Measurements from ENCODE around the gene ZNF548. TPM values are rescaled to one million over a fixed set of nuclear protein-coding genes. Genes with fewer than 3 reads are reported as not detected.

ZNF548 gene
- total and polyA plus RNA-seq, 8 donors = 2.6 to 48.5 (median 8.9) TPM

GRCh38 chr19:57452307-57452706 lies 62.7 kb downstream of the ZNF548 start:
- TF ChIP-seq POLR2AphosphoS5 (IDR thresholded peaks at IDR 0.05) (no peak), POLR2A (IDR thresholded peaks at IDR 0.05) (no peak), EP300 (IDR thresholded peaks at IDR 0.05) (no peak), CTCF (IDR thresholded peaks at IDR 0.05) (no peak)
- Histone ChIP-seq H3K4me1 (no peaks in the 10 kb centered on the region), H3K9me3 (peaks cover 9 to 92% (median 51%) of the 10 kb centered on the region in 4 donors), H3K27me3 (no peaks in the 10 kb centered on the region), H3K36me3 (peaks cover 0 to 50% (median 2%) of the 10 kb centered on the region in 4 donors), H3K4me3 (no peak overlapping the region), H3K27ac (no peak overlapping the region)
- intact Hi-C loops (cut with DNase I; ENCODE audit: low total_unique reads) = no loop called here
- 89 to 99% (median 95%) methylated on average over 3 of the region's 3 CpGs for WGBS, 5 donors
- DNase-seq = no peak

Other genes starting within 250 kb of the ZNF548 start
- not detected for gene ZIM3, start 244.7 kb upstream of the ZNF548 start, total RNA-seq
- gene ZIM3, start 244.7 kb upstream of the ZNF548 start, polyA plus RNA-seq = not detected
- not detected for gene DUXA, start 222.4 kb upstream of the ZNF548 start, total RNA-seq
- not detected for gene DUXA, start 222.4 kb upstream of the ZNF548 start, polyA plus RNA-seq
- 10 to 100 TPM in 4 of 5 donors, 1 to 10 TPM in 1; 8.2 to 53.0 (median 41.0) TPM for gene ZNF264, start 198.4 kb upstream of the ZNF548 start, total RNA-seq
- gene ZNF264, start 198.4 kb upstream of the ZNF548 start, polyA plus RNA-seq = 10 to 100 TPM in 1 of 3 donors, 1 to 10 TPM in 2; 3.2 to 26.0 (median 4.6) TPM
- gene AURKC, start 158.8 kb upstream of the ZNF548 start, total RNA-seq = 1 to 10 TPM in 1 of 5 donors, under 1 TPM in 1, not detected in 3; 0.72 to 1.3 TPM
- 1 to 10 TPM in 2 of 3 donors, not detected in 1; 1.0 to 1.2 TPM for gene AURKC, start 158.8 kb upstream of the ZNF548 start, polyA plus RNA-seq
- 10 to 100 TPM in 1 of 5 donors, 1 to 10 TPM in 4; 1.2 to 37.6 (median 8.1) TPM for gene ZNF805, start 149.2 kb upstream of the ZNF548 start, total RNA-seq
- gene ZNF805, start 149.2 kb upstream of the ZNF548 start, polyA plus RNA-seq = under 1 TPM; 0.46 to 0.81 (median 0.53) TPM
- gene ZNF460, start 109.4 kb upstream of the ZNF548 start, total RNA-seq = 100 to 1,000 TPM in 1 of 5 donors, 10 to 100 TPM in 4; 46.5 to 140 (median 56.7) TPM
- gene ZNF460, start 109.4 kb upstream of the ZNF548 start, polyA plus RNA-seq = under 1 TPM; 0.25 to 0.75 (median 0.31) TPM
- 10 to 100 TPM in 3 of 5 donors, 1 to 10 TPM in 2; 1.2 to 24.6 (median 14.3) TPM for gene ZNF543, start 69.4 kb upstream of the ZNF548 start, total RNA-seq
- 1 to 10 TPM in 1 of 3 donors, under 1 TPM in 2; 0.56 to 1.1 (median 0.61) TPM for gene ZNF543, start 69.4 kb upstream of the ZNF548 start, polyA plus RNA-seq
- 10 to 100 TPM in 2 of 5 donors, 1 to 10 TPM in 2, not detected in 1; 1.2 to 16.1 (median 8.2) TPM for gene ZNF304, start 38.6 kb upstream of the ZNF548 start, total RNA-seq
- 1 to 10 TPM; 1.2 to 3.4 (median 1.3) TPM for gene ZNF304, start 38.6 kb upstream of the ZNF548 start, polyA plus RNA-seq
- 10 to 100 TPM in 3 of 5 donors, 1 to 10 TPM in 1, not detected in 1; 4.1 to 42.0 (median 17.4) TPM for gene TRAPPC2B, start 26.3 kb upstream of the ZNF548 start, total RNA-seq
- gene TRAPPC2B, start 26.3 kb upstream of the ZNF548 start, polyA plus RNA-seq = 10 to 100 TPM; 11.6 to 23.5 (median 21.9) TPM
- 1 to 10 TPM in 2 of 5 donors, under 1 TPM in 1, not detected in 2; under 0.01 to 3.0 (median 1.7) TPM for gene ZNF547, start 26.3 kb upstream of the ZNF548 start, total RNA-seq
- gene ZNF547, start 26.3 kb upstream of the ZNF548 start, polyA plus RNA-seq = 1 to 10 TPM in 2 of 3 donors, under 1 TPM in 1; 0.50 to 2.4 (median 1.8) TPM
- 100 to 1,000 TPM in 1 of 5 donors, 10 to 100 TPM in 2, 1 to 10 TPM in 2; 2.3 to 138 (median 21.9) TPM for gene ZNF17, start 21.3 kb downstream of the ZNF548 start, total RNA-seq
- gene ZNF17, start 21.3 kb downstream of the ZNF548 start, polyA plus RNA-seq = 1 to 10 TPM; 1.5 to 2.0 (median 1.6) TPM
- gene ZNF749, start 45.5 kb downstream of the ZNF548 start, total RNA-seq = 10 to 100 TPM in 3 of 5 donors, 1 to 10 TPM in 2; 5.3 to 28.1 (median 11.7) TPM
- gene ZNF749, start 45.5 kb downstream of the ZNF548 start, polyA plus RNA-seq = 1 to 10 TPM; 4.6 to 7.9 (median 6.7) TPM
- gene VN1R1, start 67.3 kb downstream of the ZNF548 start, total RNA-seq = 1 to 10 TPM in 2 of 5 donors, not detected in 3; 1.5 to 9.0 TPM
- under 1 TPM in 1 of 3 donors, not detected in 2; 0.33 TPM for gene VN1R1, start 67.3 kb downstream of the ZNF548 start, polyA plus RNA-seq
- gene ZNF772, start 87.7 kb downstream of the ZNF548 start, total RNA-seq = 10 to 100 TPM in 1 of 5 donors, 1 to 10 TPM in 4; 1.4 to 25.9 (median 3.2) TPM
- gene ZNF772, start 87.7 kb downstream of the ZNF548 start, polyA plus RNA-seq = 1 to 10 TPM in 1 of 3 donors, under 1 TPM in 2; 0.37 to 1.1 (median 0.92) TPM
- gene ZNF419, start 97.9 kb downstream of the ZNF548 start, total RNA-seq = 10 to 100 TPM in 3 of 5 donors, 1 to 10 TPM in 1, not detected in 1; 1.3 to 23.9 (median 13.0) TPM
- gene ZNF419, start 97.9 kb downstream of the ZNF548 start, polyA plus RNA-seq = 1 to 10 TPM; 1.4 to 4.6 (median 2.0) TPM
- 1 to 10 TPM in 4 of 5 donors, under 1 TPM in 1; 0.45 to 9.9 (median 1.4) TPM for gene ZNF773, start 110.1 kb downstream of the ZNF548 start, total RNA-seq
- 1 to 10 TPM; 1.3 to 4.6 (median 2.4) TPM for gene ZNF773, start 110.1 kb downstream of the ZNF548 start, polyA plus RNA-seq
- 10 to 100 TPM in 1 of 5 donors, 1 to 10 TPM in 4; 2.3 to 15.2 (median 6.7) TPM for gene ZNF549, start 137.5 kb downstream of the ZNF548 start, total RNA-seq
- gene ZNF549, start 137.5 kb downstream of the ZNF548 start, polyA plus RNA-seq = 1 to 10 TPM; 1.2 to 2.3 (median 2.0) TPM
- gene ZNF550, start 170.0 kb downstream of the ZNF548 start, total RNA-seq = 10 to 100 TPM in 3 of 5 donors, 1 to 10 TPM in 2; 2.8 to 35.0 (median 12.5) TPM
- gene ZNF550, start 170.0 kb downstream of the ZNF548 start, polyA plus RNA-seq = 1 to 10 TPM; 1.1 to 3.0 (median 1.7) TPM
- 10 to 100 TPM in 1 of 5 donors, 1 to 10 TPM in 2, under 1 TPM in 1, not detected in 1; 0.87 to 25.0 (median 3.8) TPM for gene ZNF416, start 189.1 kb downstream of the ZNF548 start, total RNA-seq
- 1 to 10 TPM in 2 of 3 donors, under 1 TPM in 1; 1.00 to 2.7 (median 2.3) TPM for gene ZNF416, start 189.1 kb downstream of the ZNF548 start, polyA plus RNA-seq
- 10 to 100 TPM in 1 of 5 donors, under 1 TPM in 2, not detected in 2; 0.29 to 14.7 (median 0.89) TPM for gene ZIK1, start 194.3 kb downstream of the ZNF548 start, total RNA-seq
- 1 to 10 TPM in 1 of 3 donors, under 1 TPM in 2; 0.62 to 1.3 (median 0.92) TPM for gene ZIK1, start 194.3 kb downstream of the ZNF548 start, polyA plus RNA-seq
- 1 to 10 TPM in 3 of 5 donors, not detected in 2; 1.0 to 6.4 (median 2.3) TPM for gene ZNF530, start 210.0 kb downstream of the ZNF548 start, total RNA-seq
- gene ZNF530, start 210.0 kb downstream of the ZNF548 start, polyA plus RNA-seq = 1 to 10 TPM in 2 of 3 donors, under 1 TPM in 1; 0.81 to 3.8 (median 2.2) TPM
- gene ZNF134, start 224.4 kb downstream of the ZNF548 start, total RNA-seq = 10 to 100 TPM in 4 of 5 donors, 1 to 10 TPM in 1; 6.2 to 21.7 (median 11.6) TPM
- 1 to 10 TPM; 3.8 to 5.0 (median 4.2) TPM for gene ZNF134, start 224.4 kb downstream of the ZNF548 start, polyA plus RNA-seq
- 10 to 100 TPM in 3 of 5 donors, 1 to 10 TPM in 2; 5.4 to 37.1 (median 14.6) TPM for gene ZNF211, start 243.3 kb downstream of the ZNF548 start, total RNA-seq
- gene ZNF211, start 243.3 kb downstream of the ZNF548 start, polyA plus RNA-seq = 1 to 10 TPM; 4.4 to 9.8 (median 5.7) TPM

Data from stomach (tissue), 9 donors.